DOHH2 (cell line): Measurements from ENCODE around the gene ZNF346.
A peak's percentile ranks its signal among the peaks of the same experiment; 100 is the strongest.

Source experiments
- H3F3A ChIP-seq: fragments of 200-600 bp; sonication (generic), shearing (Covaris generic); 2 replicates; pipeline ENCODE4 v1.6.0; 2016; ENCODE audit warnings: antibody characterized with exemption, mild to moderate bottlenecking; ENCODE audit not compliant: control insufficient read depth, insufficient read depth
- H3K27ac ChIP-seq: fragments of 200-600 bp; sonication (generic); 2 replicates; pipeline ENCODE4 v1.5.1; 2014; ENCODE audit warnings: low read depth, mild to moderate bottlenecking, low read length, moderate library complexity
- H3K27me3 ChIP-seq: fragments of 200-600 bp; sonication (generic); 2 replicates; pipeline ENCODE4 v1.6.1; 2014; ENCODE audit warnings: mild to moderate bottlenecking, low read length, mixed read lengths; ENCODE audit not compliant: control insufficient read depth
- H3K36me3 ChIP-seq: fragments of 200-600 bp; sonication (generic); 2 replicates; pipeline ENCODE4 v1.6.1; 2014; ENCODE audit warnings: mild to moderate bottlenecking, low read length, moderate library complexity, mixed read lengths; ENCODE audit not compliant: control insufficient read depth
- H3K4me1 ChIP-seq: fragments of 200-600 bp; sonication (generic); 2 replicates; pipeline ENCODE4 v1.6.1; 2014; ENCODE audit warnings: mild to moderate bottlenecking, low read length, mixed read lengths; ENCODE audit not compliant: control insufficient read depth
- H3K4me2 ChIP-seq: fragments of 200-600 bp; sonication (generic); 2 replicates; pipeline ENCODE4 v1.6.0; 2014; ENCODE audit warnings: mild to moderate bottlenecking, low read length, moderate library complexity
- H3K4me3 ChIP-seq: fragments of 200-600 bp; sonication (generic); 2 replicates; pipeline ENCODE4 v1.5.1; 2014; ENCODE audit warnings: mild to moderate bottlenecking, low read length, mixed read lengths
- H3K79me2 ChIP-seq: fragments of 200-600 bp; sonication (generic); 2 replicates; pipeline ENCODE4 v1.6.1; 2014; ENCODE audit warnings: mild to moderate bottlenecking, low read length, mixed read lengths; ENCODE audit not compliant: control insufficient read depth
- H3K9me2 ChIP-seq: fragments of 200-600 bp; sonication (generic); replicated peaks from 2 replicates; pipeline ENCODE4 v1.6.1; 2014; ENCODE audit warnings: mild to moderate bottlenecking, low read length, mixed read lengths; ENCODE audit not compliant: control insufficient read depth
- H3K9me3 ChIP-seq: fragments of 200-600 bp; sonication (generic); 2 replicates; pipeline ENCODE4 v1.6.1; 2014; ENCODE audit warnings: antibody characterized with exemption, low read length, mixed read lengths; ENCODE audit not compliant: control insufficient read depth, insufficient read depth
- H4K20me1 ChIP-seq: fragments of 200-600 bp; sonication (generic); 2 replicates; pipeline ENCODE4 v1.6.0; 2014; ENCODE audit warnings: low read depth, mild to moderate bottlenecking, antibody characterized with exemption, low read length, moderate library complexity; ENCODE audit not compliant: control insufficient read depth, insufficient read depth
- EZH2phosphoT487 ChIP-seq: fragments of 200-600 bp; sonication (generic); IDR thresholded peaks from 2 replicates; pipeline ENCODE4 v1.6.1; 2017; ENCODE audit warnings: borderline replicate concordance, mild to moderate bottlenecking, antibody characterized with exemption, low read length, moderate library complexity, mixed read lengths
- TF ChIP-seq, protein P1 (sequence below): fragments of 200-600 bp; sonication (generic); IDR thresholded peaks from one replicate; pipeline ENCODE4 v1.5.1; 2014; ENCODE audit warnings: antibody characterized with exemption, mild to moderate bottlenecking, low read depth, low read length; ENCODE audit not compliant: poor library complexity, severe bottlenecking

Gene ZNF346

DNA sequence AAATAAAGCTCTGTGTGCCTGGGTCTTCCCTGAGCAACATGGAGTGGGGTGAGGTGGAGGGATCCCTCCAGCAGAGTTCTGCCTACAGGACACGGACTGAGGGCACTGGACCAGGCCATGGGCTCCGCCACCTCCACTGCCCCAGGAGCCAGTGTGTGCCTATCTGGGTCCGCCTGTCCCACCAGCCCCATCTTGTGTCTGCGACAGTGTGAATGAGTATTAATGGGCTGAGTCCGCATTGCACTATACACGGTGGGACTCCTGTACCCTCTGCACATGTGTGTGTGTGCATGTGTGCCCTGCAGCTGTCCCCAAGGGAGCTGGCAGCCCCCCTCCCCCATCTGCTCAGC lies 75.6 kb downstream of the ZNF346 start:
- TF ChIP-seq, protein P1, sequence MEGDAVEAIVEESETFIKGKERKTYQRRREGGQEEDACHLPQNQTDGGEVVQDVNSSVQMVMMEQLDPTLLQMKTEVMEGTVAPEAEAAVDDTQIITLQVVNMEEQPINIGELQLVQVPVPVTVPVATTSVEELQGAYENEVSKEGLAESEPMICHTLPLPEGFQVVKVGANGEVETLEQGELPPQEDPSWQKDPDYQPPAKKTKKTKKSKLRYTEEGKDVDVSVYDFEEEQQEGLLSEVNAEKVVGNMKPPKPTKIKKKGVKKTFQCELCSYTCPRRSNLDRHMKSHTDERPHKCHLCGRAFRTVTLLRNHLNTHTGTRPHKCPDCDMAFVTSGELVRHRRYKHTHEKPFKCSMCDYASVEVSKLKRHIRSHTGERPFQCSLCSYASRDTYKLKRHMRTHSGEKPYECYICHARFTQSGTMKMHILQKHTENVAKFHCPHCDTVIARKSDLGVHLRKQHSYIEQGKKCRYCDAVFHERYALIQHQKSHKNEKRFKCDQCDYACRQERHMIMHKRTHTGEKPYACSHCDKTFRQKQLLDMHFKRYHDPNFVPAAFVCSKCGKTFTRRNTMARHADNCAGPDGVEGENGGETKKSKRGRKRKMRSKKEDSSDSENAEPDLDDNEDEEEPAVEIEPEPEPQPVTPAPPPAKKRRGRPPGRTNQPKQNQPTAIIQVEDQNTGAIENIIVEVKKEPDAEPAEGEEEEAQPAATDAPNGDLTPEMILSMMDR: no peak
- no peak for TF ChIP-seq EZH2phosphoT487
- Histone ChIP-seq H3F3A (no peaks in the 10 kb centered on the region), H3K27ac (no peak overlapping the region), H3K9me2 (no peaks in the 10 kb centered on the region), H3K27me3 (no peaks in the 10 kb centered on the region), H4K20me1 (no peaks in the 10 kb centered on the region), H3K79me2 (no peaks in the 10 kb centered on the region), H3K4me3 (no peak overlapping the region), H3K4me2 (no peak overlapping the region), H3K4me1 (peaks cover 16% of the 10 kb centered on the region), H3K9me3 (no peaks in the 10 kb centered on the region), H3K36me3 (no peaks in the 10 kb centered on the region)

- H4K20me1 ChIP-seq: no peaks in the 10 kb centered on the region
- H3K79me2 ChIP-seq: no peaks in the 10 kb centered on the region
- H3K27me3 ChIP-seq: no peaks in the 10 kb centered on the region
- H3F3A ChIP-seq: no peaks in the 10 kb centered on the region
- no peaks in the 10 kb centered on the region for H3K9me2 ChIP-seq
- TF ChIP-seq, protein P1: no peak
- no peak for TF ChIP-seq EZH2phosphoT487
- no peak overlapping the region for H3K27ac ChIP-seq
- H3K4me2 ChIP-seq: peak overlapping the region; percentile 49; the same call in 1 of the 2 replicates
- no peaks in the 10 kb centered on the region for H3K9me3 ChIP-seq
- no peak overlapping the region for H3K4me3 ChIP-seq
- no peaks in the 10 kb centered on the region for H3K36me3 ChIP-seq
- peaks cover 16% of the 10 kb centered on the region for H3K4me1 ChIP-seq
Observed at GRCh38 chr5:177098470-177099141, 76.1 kb downstream of the ZNF346 start.

GRCh38 chr5:177099422-177100093 lies 77.1 kb downstream of the ZNF346 start:
- Histone ChIP-seq H3K27me3 (peaks cover 1% of the 10 kb centered on the region; the same call in 1 of the 2 replicates), H3K9me2 (no peaks in the 10 kb centered on the region), H3F3A (no peaks in the 10 kb centered on the region), H3K9me3 (no peaks in the 10 kb centered on the region), H3K4me3 (0 out of 2 replicates have a peak overlapping the region, but pooled peaks have one; percentile 15), H4K20me1 (no peaks in the 10 kb centered on the region), H3K4me2 (peak overlapping the region; percentile 49), H3K36me3 (no peaks in the 10 kb centered on the region), H3K27ac (no peak overlapping the region), H3K79me2 (no peaks in the 10 kb centered on the region), H3K4me1 (peaks cover 16% of the 10 kb centered on the region)
- TF ChIP-seq, protein P1: no peak
- no peak for TF ChIP-seq EZH2phosphoT487
